RWPE2 (cell line): Measurements from ENCODE around the gene AP3B1.
A peak's percentile ranks its signal among the peaks of the same experiment; 100 is the strongest.
"Not testable (repeated sequence)": the region's sequence is repeated elsewhere in the genome, so short reads cannot be mapped to it uniquely, and the experiment has no call there.

ENCODE experiments used
- ATAC-seq: fragments of 200-7000 bp; cut with Tn5 transposase; 3 replicates; pipeline ENCODE4 v1.9.1; 2021; ENCODE audit warnings: low read depth
- DNase-seq: peaks from one replicate; pipeline ENCODE4 v3.0.0-alpha.2; 2020; ENCODE audit warnings: low spot score
- H3K27ac ChIP-seq: fragments of 450-650 bp; 2 replicates; pipeline ENCODE4 v1.5.1; 2017; ENCODE audit warnings: mild to moderate bottlenecking; ENCODE audit not compliant: poor library complexity, severe bottlenecking
- H3K27me3 ChIP-seq: fragments of 250-450 bp; sonication (Bioruptor Pico); 2 replicates; pipeline ENCODE4 v1.5.1; 2021; ENCODE audit warnings: mild to moderate bottlenecking, moderate library complexity; ENCODE audit not compliant: insufficient read depth, poor library complexity, severe bottlenecking
- H3K36me3 ChIP-seq: fragments of 250-450 bp; sonication (Bioruptor Pico); 2 replicates; pipeline ENCODE4 v1.5.1; 2020; ENCODE audit warnings: low read depth, mild to moderate bottlenecking, moderate library complexity
- H3K4me1 ChIP-seq: fragments of 250-450 bp; sonication (Bioruptor Pico); 2 replicates; pipeline ENCODE4 v1.5.1; 2021; ENCODE audit warnings: mild to moderate bottlenecking, moderate library complexity; ENCODE audit not compliant: insufficient read depth, poor library complexity, severe bottlenecking
- H3K4me3 ChIP-seq: fragments of 250-450 bp; sonication (Bioruptor Pico); 2 replicates; pipeline ENCODE4 v1.5.1; 2021; ENCODE audit warnings: mild to moderate bottlenecking, moderate library complexity; ENCODE audit not compliant: severe bottlenecking
- H3K9me3 ChIP-seq: fragments of 250-450 bp; sonication (Bioruptor Pico); 2 replicates; pipeline ENCODE4 v1.5.1; 2021; ENCODE audit warnings: mild to moderate bottlenecking, moderate library complexity; ENCODE audit not compliant: severe bottlenecking
- CTCF ChIP-seq: fragments of 450-650 bp; IDR thresholded peaks from one replicate; pipeline ENCODE4 v1.5.1; 2017; ENCODE audit warnings: mild to moderate bottlenecking, moderate library complexity; ENCODE audit not compliant: poor library complexity, severe bottlenecking

The AP3B1 gene

GRCh38 chr5:78182838-78183237 is 111.7 kb downstream of the AP3B1 start:
- no peak overlapping the region for H3K4me3 ChIP-seq
- H3K36me3 ChIP-seq, result peaks cover 20% of the 10 kb centered on the region
- no peaks in the 10 kb centered on the region for H3K27me3 ChIP-seq
- H3K4me1 ChIP-seq, result no peaks in the 10 kb centered on the region
- ATAC-seq, result peak; percentile 58; the same call in 2 of the 3 replicates
- H3K9me3 ChIP-seq, result no peaks in the 10 kb centered on the region
- no peak for TF ChIP-seq CTCF
- peak; percentile 62 for DNase-seq
- no peak overlapping the region for H3K27ac ChIP-seq

- DNase-seq (no peak), ATAC-seq (no peak)
- H3K27me3 ChIP-seq, result no peaks in the 10 kb centered on the region
- peaks cover 49% of the 10 kb centered on the region for H3K36me3 ChIP-seq
- H3K9me3 ChIP-seq, result no peaks in the 10 kb centered on the region
- H3K4me3 ChIP-seq, result no peak overlapping the region
- H3K4me1 ChIP-seq, result no peaks in the 10 kb centered on the region
- no peak overlapping the region for H3K27ac ChIP-seq
- no peak for TF ChIP-seq CTCF
These were observed 116.1 kb downstream of the AP3B1 start for GRCh38 chr5:78178356-78178755.

GRCh38 chr5:78170335-78170734 is 124.2 kb downstream of the AP3B1 start:
- not testable (repeated sequence) for H3K4me1 ChIP-seq, H3K27ac ChIP-seq, H3K9me3 ChIP-seq, H3K4me3 ChIP-seq, ATAC-seq, H3K27me3 ChIP-seq, DNase-seq
- peaks cover 23% of the 10 kb centered on the region for H3K36me3 ChIP-seq

- no peak for ATAC-seq
These were observed 132.1 kb downstream of the AP3B1 start for GRCh38 chr5:78162253-78162862.

GRCh38 chr5:78157001-78157400 is 137.5 kb downstream of the AP3B1 start:
- ATAC-seq, result no peak

More at GRCh38 chr5:78162253-78162862, 132.1 kb downstream of the AP3B1 start:
- no peak for DNase-seq
- Histone ChIP-seq H3K4me1 (no peaks in the 10 kb centered on the region), H3K36me3 (peaks cover 33% of the 10 kb centered on the region), H3K4me3 (no peak overlapping the region), H3K9me3 (no peaks in the 10 kb centered on the region), H3K27me3 (peaks cover 4% of the 10 kb centered on the region), H3K27ac (no peak overlapping the region)
- peak; percentile 63 for TF ChIP-seq CTCF

More at GRCh38 chr5:78157001-78157400, 137.5 kb downstream of the AP3B1 start:
- H3K27me3 ChIP-seq, result peaks cover 4% of the 10 kb centered on the region
- DNase-seq, result no peak
- no peaks in the 10 kb centered on the region for H3K9me3 ChIP-seq
- no peak for TF ChIP-seq CTCF
- H3K4me3 ChIP-seq, result no peak overlapping the region
- H3K27ac ChIP-seq, result no peak overlapping the region
- H3K4me1 ChIP-seq, result no peaks in the 10 kb centered on the region
- H3K36me3 ChIP-seq, result peaks cover 37% of the 10 kb centered on the region
